ENCODE measurements around the gene LUM. TPM values are rescaled to one million over a fixed set of nuclear protein-coding genes. Genes with fewer than 3 reads are reported as not detected.

LUM gene
- polyA plus RNA-seq, 2 of the 4 experiments (the other 2 are of a cell fraction), result 1.2 to 1.9 TPM

DNA sequence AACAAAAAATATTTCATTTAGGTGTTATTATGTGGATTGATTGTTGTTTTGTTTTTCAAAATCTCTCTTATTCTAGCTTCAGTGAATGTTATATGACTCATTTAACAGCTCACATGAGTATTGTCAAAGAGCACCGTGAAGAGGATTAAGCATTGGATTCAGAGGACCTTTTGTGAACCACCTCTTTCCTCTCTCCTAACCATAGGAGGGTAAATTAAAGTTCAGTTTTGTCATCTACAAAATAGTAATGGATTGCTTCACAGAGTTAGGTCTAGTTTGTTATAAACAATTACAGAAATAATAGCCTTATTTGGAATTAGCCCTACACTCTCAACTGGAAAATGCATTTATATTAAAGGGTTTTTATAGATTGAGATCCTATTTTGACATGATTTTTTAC, 52.5 kb downstream of the LUM start:
- Histone ChIP-seq H3K4me1 (no peaks in the 10 kb centered on the region), H3K4me3 (no peak overlapping the region), H3K27ac (no peak overlapping the region), H3K4me2 (no peak overlapping the region), H3K9me3 (no peaks in the 10 kb centered on the region)
- 36% methylated on average over 1 of the region's 1 CpG for WGBS (ENCODE audit: missing lambda C conversion rate)
- TF ChIP-seq GATA3 (IDR thresholded peaks at IDR 0.05; ENCODE audit: borderline replicate concordance) (no peak), HOXA7 (CRISPR knock-in tag; IDR thresholded peaks at IDR 0.05) (no peak), HOXB13 (CRISPR knock-in tag; IDR thresholded peaks at IDR 0.05; ENCODE audit: low read depth) (no peak), KDM5A (IDR thresholded peaks at IDR 0.05) (no peak), MAFK (IDR thresholded peaks at IDR 0.05; ENCODE audit: partially characterized antibody) (no peak), JUN (IDR thresholded peaks at IDR 0.05) (no peak), POLR2AphosphoS2 (conservative IDR thresholded peaks at IDR 0.05; ENCODE audit: low read length) (no peak), MYC (IDR thresholded peaks at IDR 0.05; ENCODE audit: borderline replicate concordance, low read length) (no peak), MAZ (IDR thresholded peaks at IDR 0.05; ENCODE audit: borderline replicate concordance, low read depth, low read length) (no peak), JUNB (IDR thresholded peaks at IDR 0.05) (no peak)
- TF ChIP-seq, protein P1, sequence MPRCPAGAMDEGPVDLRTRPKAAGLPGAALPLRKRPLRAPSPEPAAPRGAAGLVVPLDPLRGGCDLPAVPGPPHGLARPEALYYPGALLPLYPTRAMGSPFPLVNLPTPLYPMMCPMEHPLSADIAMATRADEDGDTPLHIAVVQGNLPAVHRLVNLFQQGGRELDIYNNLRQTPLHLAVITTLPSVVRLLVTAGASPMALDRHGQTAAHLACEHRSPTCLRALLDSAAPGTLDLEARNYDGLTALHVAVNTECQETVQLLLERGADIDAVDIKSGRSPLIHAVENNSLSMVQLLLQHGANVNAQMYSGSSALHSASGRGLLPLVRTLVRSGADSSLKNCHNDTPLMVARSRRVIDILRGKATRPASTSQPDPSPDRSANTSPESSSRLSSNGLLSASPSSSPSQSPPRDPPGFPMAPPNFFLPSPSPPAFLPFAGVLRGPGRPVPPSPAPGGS (IDR thresholded peaks at IDR 0.05), result no peak
- TF ChIP-seq, protein P2, sequence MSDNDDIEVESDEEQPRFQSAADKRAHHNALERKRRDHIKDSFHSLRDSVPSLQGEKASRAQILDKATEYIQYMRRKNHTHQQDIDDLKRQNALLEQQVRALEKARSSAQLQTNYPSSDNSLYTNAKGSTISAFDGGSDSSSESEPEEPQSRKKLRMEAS (IDR thresholded peaks at IDR 0.05), result no peak
- TF ChIP-seq, protein P3, sequence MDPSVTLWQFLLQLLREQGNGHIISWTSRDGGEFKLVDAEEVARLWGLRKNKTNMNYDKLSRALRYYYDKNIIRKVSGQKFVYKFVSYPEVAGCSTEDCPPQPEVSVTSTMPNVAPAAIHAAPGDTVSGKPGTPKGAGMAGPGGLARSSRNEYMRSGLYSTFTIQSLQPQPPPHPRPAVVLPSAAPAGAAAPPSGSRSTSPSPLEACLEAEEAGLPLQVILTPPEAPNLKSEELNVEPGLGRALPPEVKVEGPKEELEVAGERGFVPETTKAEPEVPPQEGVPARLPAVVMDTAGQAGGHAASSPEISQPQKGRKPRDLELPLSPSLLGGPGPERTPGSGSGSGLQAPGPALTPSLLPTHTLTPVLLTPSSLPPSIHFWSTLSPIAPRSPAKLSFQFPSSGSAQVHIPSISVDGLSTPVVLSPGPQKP (IDR thresholded peaks at IDR 0.05; ENCODE audit: low read depth, low read length), result no peak
- TF ChIP-seq, protein P4, sequence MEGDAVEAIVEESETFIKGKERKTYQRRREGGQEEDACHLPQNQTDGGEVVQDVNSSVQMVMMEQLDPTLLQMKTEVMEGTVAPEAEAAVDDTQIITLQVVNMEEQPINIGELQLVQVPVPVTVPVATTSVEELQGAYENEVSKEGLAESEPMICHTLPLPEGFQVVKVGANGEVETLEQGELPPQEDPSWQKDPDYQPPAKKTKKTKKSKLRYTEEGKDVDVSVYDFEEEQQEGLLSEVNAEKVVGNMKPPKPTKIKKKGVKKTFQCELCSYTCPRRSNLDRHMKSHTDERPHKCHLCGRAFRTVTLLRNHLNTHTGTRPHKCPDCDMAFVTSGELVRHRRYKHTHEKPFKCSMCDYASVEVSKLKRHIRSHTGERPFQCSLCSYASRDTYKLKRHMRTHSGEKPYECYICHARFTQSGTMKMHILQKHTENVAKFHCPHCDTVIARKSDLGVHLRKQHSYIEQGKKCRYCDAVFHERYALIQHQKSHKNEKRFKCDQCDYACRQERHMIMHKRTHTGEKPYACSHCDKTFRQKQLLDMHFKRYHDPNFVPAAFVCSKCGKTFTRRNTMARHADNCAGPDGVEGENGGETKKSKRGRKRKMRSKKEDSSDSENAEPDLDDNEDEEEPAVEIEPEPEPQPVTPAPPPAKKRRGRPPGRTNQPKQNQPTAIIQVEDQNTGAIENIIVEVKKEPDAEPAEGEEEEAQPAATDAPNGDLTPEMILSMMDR (IDR thresholded peaks at IDR 0.05), result no peak
- ChIA-PET CTCF (no interaction called here), POLR2A (no interaction called here)
- DNase-seq (ENCODE audit: low read depth in 1 of 2, low spot score in 1 of 2) (no peak), FAIRE-seq (peak; percentile 49), ATAC-seq (no peak)

DNA sequence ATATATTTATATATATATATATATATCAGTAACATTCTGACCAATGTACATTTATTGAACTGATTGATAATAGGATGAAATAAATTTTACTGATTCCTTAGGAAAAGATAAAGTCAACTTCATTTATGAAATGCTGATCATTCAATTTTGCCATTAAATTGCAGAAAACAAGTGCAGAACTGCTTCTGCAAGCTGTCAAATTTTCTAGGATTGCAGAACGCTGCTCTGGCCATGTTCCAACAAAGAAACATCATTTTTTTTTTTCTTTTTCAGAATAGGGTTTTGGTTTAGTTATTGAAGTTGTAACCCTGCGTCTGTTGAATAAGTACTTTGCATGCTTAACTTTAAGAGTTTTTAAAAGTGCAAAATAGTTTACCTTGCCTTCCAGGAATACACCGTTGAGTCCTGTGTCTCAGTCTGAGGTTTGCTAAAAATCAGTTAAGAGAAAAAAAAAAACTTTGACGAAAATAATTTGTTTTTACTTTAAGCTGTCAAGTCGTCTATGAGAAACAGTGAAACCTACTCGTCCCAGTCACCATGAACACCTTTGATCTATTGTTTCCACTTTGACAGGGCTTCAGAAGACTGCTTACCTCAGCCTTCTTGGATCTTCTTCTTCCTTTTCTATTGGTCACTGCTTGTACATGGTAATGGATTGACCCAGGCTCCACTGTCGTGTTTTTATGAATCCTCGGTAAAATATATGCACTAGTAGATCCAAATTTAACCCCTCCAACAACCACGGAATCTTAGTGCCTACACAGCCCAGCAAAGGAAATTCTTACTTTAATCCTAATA, 53.7 kb downstream of the LUM start, which contains the start of gene KERA:
Gene KERA (minus strand): TSS at position 657 of the 798 bp plus-strand sequence. CDS start 1,743 bp downstream, outside the sequence.
- FAIRE-seq (no peak), ATAC-seq (no peak), DNase-seq (ENCODE audit: low read depth in 1 of 2, low spot score in 1 of 2) (no peak)
- no peak within 1 kb of the TSS for H3K4me3 ChIP-seq
- no peaks in the 10 kb centered on the region for H3K4me1 ChIP-seq
- H3K27ac ChIP-seq, result no peak within 1 kb of the TSS
- TF ChIP-seq POLR2AphosphoS2 (conservative IDR thresholded peaks at IDR 0.05; ENCODE audit: low read length) (no peak), MAZ (IDR thresholded peaks at IDR 0.05; ENCODE audit: borderline replicate concordance, low read depth, low read length) (no peak), CEBPB (IDR thresholded peaks at IDR 0.05) (no peak), CBX2 (IDR thresholded peaks at IDR 0.05; ENCODE audit: borderline replicate concordance, low read depth) (no peak), ZSCAN20 (CRISPR knock-in tag; IDR thresholded peaks at IDR 0.05) (no peak), EP300 (IDR thresholded peaks at IDR 0.05) (no peak), RAD21 (conservative IDR thresholded peaks at IDR 0.05 in 1 of 2, IDR thresholded peaks at IDR 0.05 in 1 of 2) (no peak), HDAC2 (IDR thresholded peaks at IDR 0.05) (no peak), ESRRA (IDR thresholded peaks at IDR 0.05; ENCODE audit: borderline replicate concordance, low read length) (no peak), MAFK (IDR thresholded peaks at IDR 0.05; ENCODE audit: partially characterized antibody) (no peak), BHLHE40 (IDR thresholded peaks at IDR 0.05; ENCODE audit: low read depth, low read length) (no peak), RCOR1 (IDR thresholded peaks at IDR 0.05; ENCODE audit: low read depth, low read length) (no peak), RARB (CRISPR knock-in tag; IDR thresholded peaks at IDR 0.05) (no peak), HOXB5 (CRISPR knock-in tag; IDR thresholded peaks at IDR 0.05) (no peak)
- TF ChIP-seq, protein P5, sequence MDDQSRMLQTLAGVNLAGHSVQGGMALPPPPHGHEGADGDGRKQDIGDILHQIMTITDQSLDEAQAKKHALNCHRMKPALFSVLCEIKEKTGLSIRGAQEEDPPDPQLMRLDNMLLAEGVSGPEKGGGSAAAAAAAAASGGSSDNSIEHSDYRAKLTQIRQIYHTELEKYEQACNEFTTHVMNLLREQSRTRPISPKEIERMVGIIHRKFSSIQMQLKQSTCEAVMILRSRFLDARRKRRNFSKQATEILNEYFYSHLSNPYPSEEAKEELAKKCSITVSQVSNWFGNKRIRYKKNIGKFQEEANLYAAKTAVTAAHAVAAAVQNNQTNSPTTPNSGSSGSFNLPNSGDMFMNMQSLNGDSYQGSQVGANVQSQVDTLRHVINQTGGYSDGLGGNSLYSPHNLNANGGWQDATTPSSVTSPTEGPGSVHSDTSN (IDR thresholded peaks at IDR 0.05), result no peak
- TF ChIP-seq, protein P6, sequence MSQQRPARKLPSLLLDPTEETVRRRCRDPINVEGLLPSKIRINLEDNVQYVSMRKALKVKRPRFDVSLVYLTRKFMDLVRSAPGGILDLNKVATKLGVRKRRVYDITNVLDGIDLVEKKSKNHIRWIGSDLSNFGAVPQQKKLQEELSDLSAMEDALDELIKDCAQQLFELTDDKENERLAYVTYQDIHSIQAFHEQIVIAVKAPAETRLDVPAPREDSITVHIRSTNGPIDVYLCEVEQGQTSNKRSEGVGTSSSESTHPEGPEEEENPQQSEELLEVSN (IDR thresholded peaks at IDR 0.05; ENCODE audit: borderline replicate concordance, low read depth), result no peak
- TF ChIP-seq, protein P7, sequence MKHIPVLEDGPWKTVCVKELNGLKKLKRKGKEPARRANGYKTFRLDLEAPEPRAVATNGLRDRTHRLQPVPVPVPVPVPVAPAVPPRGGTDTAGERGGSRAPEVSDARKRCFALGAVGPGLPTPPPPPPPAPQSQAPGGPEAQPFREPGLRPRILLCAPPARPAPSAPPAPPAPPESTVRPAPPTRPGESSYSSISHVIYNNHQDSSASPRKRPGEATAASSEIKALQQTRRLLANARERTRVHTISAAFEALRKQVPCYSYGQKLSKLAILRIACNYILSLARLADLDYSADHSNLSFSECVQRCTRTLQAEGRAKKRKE (CRISPR knock-in tag; IDR thresholded peaks at IDR 0.05; ENCODE audit: low read depth), result no peak
- ChIA-PET CTCF (no interaction called here), POLR2A (no interaction called here)
- H3K4me2 ChIP-seq, result no peak within 1 kb of the TSS
- WGBS (ENCODE audit: missing lambda C conversion rate), result 23% methylated on average over 9 of the region's 9 CpGs
- H3K9me3 ChIP-seq, result no peaks in the 10 kb centered on the region
